DMS114 treated with DMSO at 0.1 percent for 48 hours (cell line): ENCODE data around the gene CELSR2.
A peak's percentile ranks its signal among the peaks of the same experiment; 100 is the strongest.
"Not testable (repeated sequence)": the region's sequence is repeated elsewhere in the genome, so short reads cannot be mapped to it uniquely, and the experiment has no call there.

Experiments
- DNase-seq: peaks from one replicate; lab custom pipeline; 2025; ENCODE audit not compliant: unreplicated experiment; lab: John Stamatoyannopoulos, UW

CELSR2 gene

DNA sequence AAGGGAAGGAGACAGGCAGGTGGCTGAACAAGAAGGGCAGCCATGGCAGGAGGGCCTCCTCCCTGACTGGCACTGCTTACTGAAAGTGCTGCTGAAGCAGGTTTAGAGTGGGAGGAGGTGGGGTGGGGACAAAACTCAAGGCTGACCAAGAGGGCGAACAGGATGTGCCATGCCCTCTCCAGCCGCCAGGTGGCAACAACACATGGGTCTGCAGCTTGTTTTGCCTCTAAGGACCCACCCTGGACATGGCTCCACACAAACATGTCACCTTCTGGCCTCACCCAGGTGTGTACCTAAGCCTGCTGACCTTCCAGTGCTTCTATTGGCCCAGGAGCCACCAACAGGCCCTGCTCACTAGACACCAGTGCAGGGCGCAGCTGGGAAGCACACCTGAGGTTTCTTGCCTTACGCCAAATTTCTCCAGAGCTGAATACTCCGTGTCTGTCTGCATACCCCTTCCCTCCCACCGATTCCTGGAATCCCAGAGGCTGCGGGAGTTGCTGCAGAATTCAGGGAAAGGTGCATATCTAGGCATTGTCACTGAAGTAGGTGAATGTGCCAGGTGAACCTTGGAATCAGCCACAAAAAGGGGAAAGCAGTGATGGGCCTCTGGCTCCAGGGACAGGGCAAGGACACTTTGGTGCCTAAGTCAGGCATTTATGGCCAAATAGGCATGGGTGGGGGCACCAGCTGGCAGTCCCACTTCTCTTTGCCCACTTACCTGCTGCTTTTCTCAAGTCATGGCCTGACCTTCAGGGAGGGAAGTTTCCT, 28.3 kb downstream of the CELSR2 start:
- peak; percentile 58 for DNase-seq

DNA sequence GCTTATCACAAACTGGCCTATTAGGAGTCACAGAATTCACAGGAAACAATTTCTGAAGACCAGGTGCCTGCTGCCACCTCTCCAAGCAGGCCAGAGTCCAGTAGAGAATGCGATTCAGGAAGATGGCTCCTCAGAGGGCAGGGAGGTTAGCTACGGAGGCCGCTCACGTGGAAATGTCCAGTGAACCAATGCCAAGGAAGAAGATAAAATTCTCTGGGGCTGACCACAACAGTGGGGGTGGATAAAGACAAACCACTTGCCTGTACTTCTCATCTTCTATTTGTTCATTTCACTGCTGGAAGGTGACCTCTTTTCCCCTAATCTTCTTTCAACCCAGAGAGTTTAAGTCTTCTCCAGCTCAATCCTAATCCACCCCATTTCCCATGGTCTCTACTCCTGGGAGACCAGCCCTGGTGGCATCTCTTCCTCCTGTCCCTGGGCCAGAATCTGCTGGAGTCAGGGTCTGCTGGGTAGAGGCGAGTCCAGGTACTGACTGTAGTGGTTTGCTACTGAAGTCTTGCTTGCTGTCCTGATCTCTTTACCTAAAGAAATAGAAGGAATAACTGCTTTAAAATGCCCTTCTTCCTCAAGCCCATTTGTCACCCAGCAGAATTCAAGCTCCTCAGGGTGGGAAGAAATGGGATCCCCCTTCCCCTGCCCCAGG, 30.4 kb downstream of the CELSR2 start:
- DNase-seq, result no peak

DNA sequence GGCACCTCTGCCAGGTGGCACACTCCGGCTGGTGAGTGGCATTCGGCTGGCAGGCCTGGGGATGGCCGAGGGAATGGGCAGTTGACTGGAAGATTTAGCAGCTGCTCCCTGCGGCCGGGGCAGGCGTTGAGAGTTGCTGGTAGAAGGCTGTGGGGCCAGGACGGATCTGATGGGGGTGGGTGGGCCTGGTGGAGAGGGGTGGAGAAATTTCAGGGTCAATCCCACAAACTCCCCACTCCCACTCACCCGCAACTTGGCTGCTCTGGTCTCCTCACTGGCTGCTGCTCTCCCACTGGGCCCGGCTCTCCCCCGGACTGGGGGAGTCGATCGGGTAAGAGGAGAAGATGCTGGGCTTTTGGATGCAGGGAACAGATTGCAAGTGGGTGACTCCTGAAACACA, 31.5 kb downstream of the CELSR2 start:
- DNase-seq, result no peak

DNA sequence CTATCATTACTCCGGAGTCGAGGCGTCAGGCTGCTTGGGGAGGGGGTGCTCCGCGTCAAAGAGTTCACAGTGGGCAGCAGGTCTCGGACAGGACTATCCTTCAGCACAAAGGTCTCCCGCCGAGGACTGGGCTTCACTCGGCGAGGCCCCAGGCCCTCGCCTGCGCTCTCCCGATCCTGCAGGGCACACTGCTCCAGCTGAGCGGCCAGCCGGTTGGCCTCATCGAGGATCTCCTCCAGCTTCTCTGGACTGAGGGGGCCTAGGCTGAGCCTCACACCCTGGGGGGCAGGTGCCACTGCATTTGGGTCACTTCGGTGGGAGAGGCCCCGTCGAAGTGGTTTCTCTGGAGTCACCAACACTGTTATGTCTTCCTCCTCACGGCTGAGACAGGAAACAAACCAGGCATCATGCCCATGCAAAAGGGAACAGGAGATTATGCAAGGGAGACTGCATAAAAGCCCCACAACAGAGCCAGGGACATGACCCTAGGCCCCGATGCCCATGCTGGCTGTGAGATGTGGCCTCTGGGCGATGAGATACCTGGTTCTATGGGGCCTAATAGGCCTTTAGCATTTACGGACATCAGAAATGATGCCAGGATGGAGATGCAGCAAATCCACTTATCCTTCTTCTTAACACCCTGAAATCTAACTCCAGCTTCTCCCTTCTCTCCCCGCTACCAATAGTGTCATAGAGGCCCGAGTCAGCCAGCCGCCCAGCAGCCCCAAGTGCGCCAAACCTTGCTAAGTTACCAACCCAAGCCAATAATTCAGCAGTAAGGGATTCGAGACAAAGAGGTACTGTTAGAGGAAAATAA, 32.5 kb downstream of the CELSR2 start:
- no peak for DNase-seq

DNA sequence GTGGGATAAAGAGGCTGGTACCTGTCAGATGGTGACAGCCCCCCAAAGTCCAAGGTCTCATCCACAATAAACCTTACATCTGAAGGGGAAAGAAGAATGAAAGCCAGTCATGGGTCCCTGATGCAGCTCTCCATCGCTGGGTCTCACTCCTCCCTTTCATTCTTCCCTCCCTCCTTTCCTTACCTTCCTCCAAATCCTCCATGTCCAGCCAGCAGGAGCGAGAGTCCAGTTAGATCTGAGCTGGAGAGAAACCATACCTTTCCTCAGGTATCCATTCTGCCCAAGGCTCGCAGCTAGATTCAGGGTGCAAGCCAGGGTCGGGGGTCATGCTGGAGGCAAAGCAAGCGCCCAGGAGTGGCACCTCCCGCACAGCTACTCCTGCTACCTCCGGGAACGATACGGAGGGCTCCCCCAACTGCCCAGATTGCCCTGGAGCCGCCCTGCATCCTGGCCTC, 33.2 kb downstream of the CELSR2 start:
- no peak for DNase-seq

DNA sequence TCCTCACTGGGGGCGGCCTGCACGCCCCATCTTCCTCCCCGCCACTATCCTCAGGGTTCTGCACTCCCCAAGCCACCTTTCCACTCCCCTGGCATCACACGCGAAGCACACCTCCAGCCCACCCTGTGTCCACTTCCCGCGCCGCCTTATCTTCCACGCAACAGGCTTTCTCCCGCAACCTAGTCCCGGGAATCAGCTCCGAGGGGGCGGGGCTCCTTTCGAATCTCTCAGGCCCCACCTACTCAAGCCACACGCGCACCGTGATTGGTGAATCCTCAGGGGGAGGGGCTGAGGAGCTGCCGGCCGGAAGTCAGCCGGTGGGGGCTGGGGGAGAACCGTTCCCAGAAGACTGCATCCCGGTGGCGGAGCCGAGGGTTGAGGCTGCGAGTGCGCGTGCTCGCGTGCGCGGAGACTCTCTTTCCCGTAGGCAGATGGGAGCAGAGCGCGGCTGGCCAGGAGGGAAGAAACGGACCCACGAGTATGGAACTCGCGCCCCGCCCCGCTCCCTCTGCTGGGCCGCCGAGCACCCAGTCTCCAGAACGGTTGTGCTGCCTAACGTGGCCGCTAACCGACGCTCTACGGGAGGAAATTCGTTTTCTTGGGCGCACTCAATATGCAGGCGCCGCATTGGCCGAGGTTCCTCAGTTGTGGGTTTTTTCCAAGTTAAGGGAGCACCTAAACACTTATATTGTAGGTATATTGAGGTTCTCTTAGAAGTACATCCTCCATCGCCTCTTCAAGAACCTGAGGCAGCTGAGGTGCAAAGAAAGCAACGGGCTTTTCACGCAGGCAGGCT, 33.8 kb downstream of the CELSR2 start, which contains the start of gene PSRC1:
PSRC1 (minus strand) TSS at position 194 of the 796 bp plus-strand sequence.
- DNase-seq, result peak; percentile 92

DNA sequence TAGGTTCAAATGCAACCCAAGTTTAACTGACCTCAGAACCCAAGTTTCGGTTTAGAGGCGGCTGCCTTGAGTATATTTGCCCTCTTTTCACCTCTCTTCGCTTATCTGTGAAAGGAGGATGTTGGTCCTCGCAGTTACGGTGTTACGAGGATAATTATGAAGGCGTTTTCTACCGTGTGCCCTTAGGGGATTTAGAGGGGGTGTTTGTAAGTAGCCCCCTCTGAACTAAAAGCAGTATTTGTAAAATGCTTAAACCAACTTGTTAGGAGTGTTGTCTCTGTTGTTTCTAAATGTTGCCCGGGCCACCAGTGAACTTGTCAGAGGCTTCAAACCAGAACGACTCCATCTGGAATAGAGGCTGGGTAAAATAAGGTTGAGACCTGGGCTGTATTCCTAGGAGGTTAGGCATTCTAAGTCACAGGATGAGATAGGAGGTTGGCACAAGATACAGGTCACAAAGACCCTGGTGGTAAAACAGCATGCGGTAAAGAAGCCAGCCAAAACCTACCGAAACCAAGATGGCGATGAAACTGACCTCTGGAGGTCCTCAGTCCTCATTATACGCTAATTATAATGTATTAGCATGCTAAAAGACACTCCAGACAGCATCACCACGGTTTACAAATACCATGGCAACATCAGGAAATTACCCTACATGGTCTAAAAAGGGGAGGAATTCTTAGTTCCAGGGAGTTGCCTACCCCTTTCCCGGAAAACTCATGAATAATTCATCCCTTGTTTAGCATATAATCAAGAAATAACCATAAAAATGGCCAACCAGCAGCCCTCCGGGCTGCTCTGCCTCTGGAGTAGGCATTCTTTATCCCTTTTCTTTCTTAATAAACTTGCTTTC, 34.6 kb downstream of the CELSR2 start:
- DNase-seq, result no peak

DNA sequence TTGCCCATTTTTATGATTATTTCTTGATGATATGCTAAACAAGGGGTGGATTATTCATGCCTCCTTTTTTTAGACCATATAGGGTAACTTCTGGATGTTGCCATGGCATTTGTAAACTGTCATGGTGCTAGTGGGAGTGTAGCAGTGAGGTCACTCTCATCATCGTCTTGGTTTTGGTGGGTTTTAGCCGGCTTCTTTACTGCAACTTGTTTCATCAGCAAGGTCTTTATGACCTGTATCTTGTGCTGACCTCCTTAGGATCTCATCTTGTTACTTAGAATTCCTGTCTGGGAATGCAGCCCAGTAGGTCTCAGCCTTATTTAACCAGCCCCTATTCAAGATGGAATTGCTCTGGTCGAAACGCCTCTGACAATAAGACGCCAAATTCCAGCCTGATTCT, 37.4 kb downstream of the CELSR2 start:
- DNase-seq, result not testable (repeated sequence)

DNA sequence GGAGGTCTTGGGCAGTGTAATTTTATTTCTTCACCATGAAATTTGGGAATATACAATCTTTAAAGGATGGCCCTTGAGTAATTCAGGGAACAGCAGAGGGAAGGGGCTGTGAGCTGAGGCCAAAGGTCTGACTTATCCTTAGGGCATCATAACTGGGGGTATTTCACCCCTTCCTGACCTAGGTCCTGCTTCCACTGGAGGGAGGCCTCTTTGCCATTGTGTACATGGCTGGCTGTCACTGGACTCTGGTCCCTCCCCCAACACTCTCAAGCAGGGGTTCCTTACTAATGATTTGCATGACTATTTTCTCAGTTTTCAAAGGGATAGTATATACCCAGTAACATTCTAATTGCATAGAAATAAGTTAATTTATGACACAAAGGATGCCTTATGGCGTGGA, 40.8 kb downstream of the CELSR2 start:
- no peak for DNase-seq

DNA sequence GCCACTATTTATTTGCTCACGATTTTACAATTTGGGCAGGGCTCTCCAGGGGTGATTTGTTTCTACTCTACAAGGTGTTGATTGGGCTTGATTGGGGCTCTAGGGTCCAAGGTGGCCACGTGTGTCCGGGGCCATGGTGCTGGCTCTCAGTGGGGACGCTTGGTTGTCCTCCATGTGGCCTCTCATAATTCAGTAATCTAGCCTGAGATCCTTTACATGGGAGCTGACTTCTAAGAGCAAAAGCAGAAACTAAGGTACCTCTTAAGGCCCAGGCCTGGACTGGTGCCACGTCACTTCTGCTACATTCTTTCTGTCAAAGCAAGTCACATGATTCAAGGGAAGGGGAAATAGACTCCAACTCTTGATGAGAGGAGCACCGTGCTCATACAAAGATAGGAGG, 41.7 kb downstream of the CELSR2 start:
- no peak for DNase-seq

DNA sequence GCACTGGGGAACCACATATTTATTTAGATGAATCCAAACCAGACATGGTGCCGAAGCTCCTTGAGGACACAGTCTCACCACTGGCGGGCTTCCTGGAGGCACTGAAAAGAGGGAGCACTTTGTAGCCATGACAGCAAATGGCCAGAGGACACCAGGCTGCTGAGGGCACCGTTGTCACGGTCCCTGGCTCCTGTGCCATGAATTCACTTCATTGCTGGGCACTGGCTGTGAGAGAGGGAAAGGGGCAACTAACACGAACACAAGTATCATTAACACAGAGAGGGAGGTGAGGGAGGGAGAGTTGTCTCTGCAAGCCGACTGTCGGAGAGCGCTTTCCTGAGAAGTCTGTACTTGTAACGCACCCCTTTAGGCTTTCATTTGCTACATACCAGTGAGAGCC, 43.0 kb downstream of the CELSR2 start:
- no peak for DNase-seq

DNA sequence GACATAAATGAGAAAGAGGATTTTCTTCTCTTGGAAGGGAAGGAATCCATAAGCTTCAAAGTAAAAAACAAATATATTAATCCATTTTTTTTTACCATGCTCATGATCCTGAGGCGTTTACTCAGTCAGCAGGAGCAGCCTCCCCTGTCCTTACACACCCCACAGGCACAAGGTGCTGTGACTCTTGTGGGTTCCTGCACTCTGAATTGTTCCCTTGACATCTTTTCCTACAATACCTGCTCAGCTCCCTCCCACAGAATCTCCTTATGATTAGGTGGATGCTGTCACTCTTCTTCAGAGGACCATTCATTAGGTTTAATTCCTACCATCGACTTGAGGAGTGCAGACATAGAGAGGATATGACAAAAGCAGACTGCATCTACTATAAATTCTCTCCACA, 43.7 kb downstream of the CELSR2 start:
- no peak for DNase-seq

DNA sequence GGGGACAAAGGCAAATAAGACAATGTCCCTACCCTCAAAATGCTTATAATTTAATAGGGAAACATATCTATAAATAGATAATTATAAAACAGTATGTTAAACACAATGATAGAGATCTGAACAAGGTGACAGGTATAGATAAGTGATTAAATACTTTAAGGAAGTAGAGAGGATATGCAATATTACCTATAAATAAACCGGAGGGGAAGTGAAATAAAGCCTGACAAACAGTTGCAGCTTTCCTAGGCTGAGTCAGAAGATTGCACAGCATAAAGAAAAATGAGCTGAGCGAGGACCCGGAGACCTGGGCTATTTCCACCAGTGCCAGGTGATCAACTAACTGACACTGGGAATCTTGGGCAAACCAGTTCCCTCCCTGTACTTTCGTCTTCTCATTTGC, 45.1 kb downstream of the CELSR2 start:
- no peak for DNase-seq

DNA sequence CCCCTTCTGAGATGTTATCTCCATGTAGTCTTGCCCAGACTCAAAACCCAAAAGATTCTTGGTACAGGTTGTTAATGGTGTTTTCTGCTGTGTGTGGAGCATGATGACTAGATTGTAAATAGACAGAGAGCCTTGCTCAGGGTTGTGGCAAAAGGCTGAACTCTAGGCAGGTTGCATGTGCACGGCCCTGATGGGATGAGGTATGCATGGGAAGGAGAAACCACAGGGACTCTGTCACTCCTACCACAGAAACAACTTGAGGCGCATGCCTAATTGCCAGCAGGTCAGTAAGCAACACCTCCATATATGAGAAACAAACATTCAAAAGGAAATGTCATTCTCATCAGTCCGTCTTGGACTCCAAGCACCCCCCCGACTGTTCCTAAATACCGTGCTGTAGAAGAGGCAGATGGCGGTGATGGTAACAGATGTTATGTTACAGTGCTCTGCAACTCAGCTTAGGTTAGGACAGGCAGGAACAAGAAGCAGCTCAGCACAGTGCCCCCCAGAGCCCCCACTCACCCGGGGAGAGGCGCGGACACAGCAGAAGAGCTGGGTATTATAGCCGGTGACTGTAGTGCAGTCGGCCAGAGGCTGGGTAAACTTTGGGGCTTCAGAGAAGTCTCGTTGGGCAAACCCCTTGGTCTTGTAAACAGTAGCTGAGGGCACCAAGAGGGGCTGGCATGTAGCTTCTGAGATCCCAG, 46.5 kb downstream of the CELSR2 start:
- no peak for DNase-seq

DNA sequence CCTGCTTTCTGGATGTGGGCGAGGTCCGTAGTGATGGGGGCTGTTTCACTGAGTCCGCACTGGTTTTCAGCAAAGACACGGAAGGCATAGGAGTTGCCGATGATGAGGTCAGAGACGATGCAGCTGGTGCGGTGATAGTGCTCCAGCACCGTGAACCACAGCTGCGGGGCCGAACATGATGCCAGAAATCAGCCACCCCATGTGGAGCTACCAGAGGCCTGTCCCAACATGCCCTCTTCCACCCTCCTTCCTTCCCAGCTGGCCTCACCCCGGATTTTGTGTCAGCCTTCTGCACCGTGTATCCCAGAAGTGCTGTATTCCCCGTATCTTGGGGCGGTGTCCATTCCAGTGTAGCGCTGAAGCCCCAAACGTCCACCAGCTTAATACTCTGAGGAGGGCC, 47.4 kb downstream of the CELSR2 start:
- DNase-seq, result no peak

DNA sequence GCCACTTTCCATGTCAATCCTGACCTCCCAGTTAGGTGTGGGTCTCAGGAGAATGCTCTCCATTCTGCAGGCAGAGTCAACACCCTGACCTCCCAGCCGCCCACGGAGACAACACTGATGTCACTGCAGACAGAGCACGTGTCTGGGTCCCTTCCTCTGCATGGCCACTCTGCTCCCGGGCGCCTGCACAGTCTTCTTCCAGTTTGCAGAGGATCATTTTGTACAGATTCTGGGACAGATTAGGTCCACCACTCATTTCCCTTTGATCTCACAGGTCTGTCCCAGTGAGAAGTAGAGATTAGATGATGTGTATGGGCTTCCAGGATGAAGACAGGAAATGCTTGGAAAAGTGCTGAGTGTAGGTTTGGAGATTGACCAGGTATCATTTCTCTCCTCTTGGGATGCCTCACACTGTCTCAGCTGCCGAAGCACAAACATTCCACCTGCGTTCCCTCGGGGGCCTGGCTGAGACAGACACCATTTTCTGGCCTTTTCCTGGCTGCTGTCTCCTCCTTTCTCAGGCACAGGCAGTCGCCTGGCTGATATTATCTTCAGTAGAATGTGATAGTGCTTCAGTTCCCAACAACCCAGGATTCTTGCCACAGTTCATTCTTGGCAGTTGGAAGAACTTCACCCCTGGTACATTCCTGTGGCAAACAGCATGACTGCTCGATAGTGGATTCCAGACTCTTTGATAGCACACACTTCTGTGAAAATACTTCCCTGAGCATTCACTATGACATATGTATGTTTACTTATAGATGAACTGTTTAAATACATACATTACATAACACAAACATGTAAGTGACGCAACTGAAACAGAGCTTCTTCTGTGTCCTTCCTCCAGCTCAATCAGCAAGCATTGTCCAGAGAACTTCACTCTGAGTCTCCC, 49.6 kb downstream of the CELSR2 start:
- no peak for DNase-seq

DNA sequence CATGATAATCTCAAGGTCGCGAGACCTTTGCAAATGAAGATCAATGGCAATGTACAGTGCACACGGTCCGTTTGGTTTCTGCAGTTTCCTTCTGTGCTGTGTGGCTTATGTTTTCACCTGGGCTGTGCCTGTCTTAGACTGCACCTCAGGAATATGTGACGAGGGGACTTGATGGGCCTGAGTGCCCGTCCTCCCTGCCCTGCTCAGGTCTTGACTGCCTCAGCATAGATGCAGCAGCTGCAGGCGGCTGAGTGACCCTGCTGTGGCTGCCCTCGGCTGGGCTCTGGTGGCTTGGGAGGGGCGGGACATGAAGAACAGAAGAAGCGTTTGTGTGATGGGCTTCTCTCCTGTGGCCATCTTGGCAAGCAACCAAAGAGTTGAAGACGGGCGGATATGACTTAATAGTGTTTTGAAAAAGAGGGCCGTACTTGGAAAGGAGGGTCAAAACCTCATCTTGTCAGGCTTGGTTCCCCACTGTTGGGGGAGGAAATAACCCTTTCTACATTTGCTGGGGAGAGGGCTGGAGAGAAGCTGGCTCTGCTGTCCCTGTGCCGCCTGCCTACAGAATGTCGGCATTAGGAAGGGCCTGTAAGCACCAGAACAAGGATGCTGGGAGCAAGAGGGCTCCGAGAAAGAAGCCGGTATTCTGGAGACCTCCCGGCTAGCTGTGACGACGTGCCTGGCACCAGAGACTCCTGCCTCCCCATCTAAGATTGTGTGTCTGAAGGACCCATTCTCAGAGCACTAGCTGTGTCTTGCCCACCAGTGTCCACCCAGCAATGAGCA, 50.4 kb downstream of the CELSR2 start:
- DNase-seq, result no peak
